ENCODE data around the gene KMT5C.

DNA sequence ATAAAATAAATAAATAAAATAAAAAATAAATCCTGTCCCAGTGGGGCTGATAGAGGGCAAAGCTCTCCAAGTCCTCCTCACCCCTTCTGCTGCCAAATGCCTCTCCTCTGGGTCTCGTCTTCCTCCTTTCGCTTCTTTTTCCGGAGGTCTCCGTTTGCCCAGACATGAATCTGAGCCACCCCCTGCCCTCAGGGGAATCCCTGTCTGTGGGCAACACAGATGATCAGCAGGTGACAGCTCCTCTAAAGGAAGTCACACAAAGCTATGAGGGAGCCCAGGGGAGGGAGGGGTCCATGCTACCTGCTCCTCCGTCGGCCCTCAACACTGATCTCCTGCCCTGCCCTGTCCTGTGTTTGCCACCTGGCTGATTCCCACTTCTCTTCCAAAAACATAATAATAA, 15.0 kb upstream of the KMT5C start:
- TF ChIP-seq SMC3 (IDR thresholded peaks at IDR 0.05; ENCODE audit: borderline replicate concordance, low read length) (no peak), POLR2A (IDR thresholded peaks at IDR 0.05; ENCODE audit: low read depth, low read length) (no peak), CHD2 (IDR thresholded peaks at IDR 0.05; ENCODE audit: borderline replicate concordance, low read depth, low read length) (no peak), RBBP5 (conservative IDR thresholded peaks at IDR 0.05) (no peak), CREB1 (IDR thresholded peaks at IDR 0.05; ENCODE audit: low read depth) (no peak), HDAC6 (IDR thresholded peaks at IDR 0.05; ENCODE audit: unreplicated experiment) (no peak), HCFC1 (IDR thresholded peaks at IDR 0.05; ENCODE audit: low read length) (no peak), ZNF274 (IDR thresholded peaks at IDR 0.05; ENCODE audit: insufficient read depth, insufficient read length) (no peak), YY1 (IDR thresholded peaks at IDR 0.05; ENCODE audit: low read depth, low read length) (no peak), POLR2AphosphoS5 (IDR thresholded peaks at IDR 0.05; ENCODE audit: low read length) (no peak), HDGF (IDR thresholded peaks at IDR 0.05) (no peak), GABPA (IDR thresholded peaks at IDR 0.05; ENCODE audit: low read depth) (no peak)
- TF ChIP-seq, protein P1, sequence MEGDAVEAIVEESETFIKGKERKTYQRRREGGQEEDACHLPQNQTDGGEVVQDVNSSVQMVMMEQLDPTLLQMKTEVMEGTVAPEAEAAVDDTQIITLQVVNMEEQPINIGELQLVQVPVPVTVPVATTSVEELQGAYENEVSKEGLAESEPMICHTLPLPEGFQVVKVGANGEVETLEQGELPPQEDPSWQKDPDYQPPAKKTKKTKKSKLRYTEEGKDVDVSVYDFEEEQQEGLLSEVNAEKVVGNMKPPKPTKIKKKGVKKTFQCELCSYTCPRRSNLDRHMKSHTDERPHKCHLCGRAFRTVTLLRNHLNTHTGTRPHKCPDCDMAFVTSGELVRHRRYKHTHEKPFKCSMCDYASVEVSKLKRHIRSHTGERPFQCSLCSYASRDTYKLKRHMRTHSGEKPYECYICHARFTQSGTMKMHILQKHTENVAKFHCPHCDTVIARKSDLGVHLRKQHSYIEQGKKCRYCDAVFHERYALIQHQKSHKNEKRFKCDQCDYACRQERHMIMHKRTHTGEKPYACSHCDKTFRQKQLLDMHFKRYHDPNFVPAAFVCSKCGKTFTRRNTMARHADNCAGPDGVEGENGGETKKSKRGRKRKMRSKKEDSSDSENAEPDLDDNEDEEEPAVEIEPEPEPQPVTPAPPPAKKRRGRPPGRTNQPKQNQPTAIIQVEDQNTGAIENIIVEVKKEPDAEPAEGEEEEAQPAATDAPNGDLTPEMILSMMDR (IDR thresholded peaks at IDR 0.05 in 2 of 3, conservative IDR thresholded peaks at IDR 0.05 in 1 of 3; ENCODE audit: control insufficient read depth in 2 of 3, extremely low read depth in 1 of 3, insufficient read depth in 1 of 3, low read depth in 3 of 3, low read length in 3 of 3), result no peak
